HG03575 (cell line): ENCODE measurements around the gene DOCK10.

ENCODE experiments used
- ATAC-seq: cut with Tn5 transposase; IDR thresholded peaks from one replicate; pipeline ENCODE4 v1.9.1; 2021; ENCODE audit not compliant: unreplicated experiment, insufficient number of reproducible peaks, low FRiP score; ENCODE audit errors: extremely low read depth

The DOCK10 gene

GRCh38 chr2:225041851-225042799 lies at the start of gene DOCK10:
Gene DOCK10 (minus strand): TSS chr2:225042468. CDS start chr2:225042374, 94 bp downstream.
- ATAC-seq = no peak

GRCh38 chr2:225091336-225091735 lies 49.1 kb upstream of the DOCK10 start:
- ATAC-seq = no peak

- ATAC-seq = no peak
These were observed 48.5 kb upstream of the DOCK10 start for GRCh38 chr2:225090746-225091145.

GRCh38 chr2:225086915-225087314 lies 44.6 kb upstream of the DOCK10 start:
- no peak for ATAC-seq

GRCh38 chr2:225086439-225086838 lies 44.2 kb upstream of the DOCK10 start:
- ATAC-seq = no peak

- ATAC-seq = no peak
These were observed 41.0 kb upstream of the DOCK10 start for GRCh38 chr2:225083276-225083675.

GRCh38 chr2:225076125-225076524 lies 33.9 kb upstream of the DOCK10 start:
- ATAC-seq = no peak

GRCh38 chr2:225074919-225075681 lies 32.8 kb upstream of the DOCK10 start:
- ATAC-seq = no peak

- no peak for ATAC-seq
These were observed 32.1 kb upstream of the DOCK10 start for GRCh38 chr2:225074366-225074765.

GRCh38 chr2:225073198-225073597 lies 30.9 kb upstream of the DOCK10 start:
- ATAC-seq = no peak

GRCh38 chr2:225072444-225072843 lies 30.2 kb upstream of the DOCK10 start:
- ATAC-seq = no peak

- no peak for ATAC-seq
These were observed 28.5 kb upstream of the DOCK10 start for GRCh38 chr2:225070811-225071210.

GRCh38 chr2:225069966-225070365 lies 27.7 kb upstream of the DOCK10 start:
- no peak for ATAC-seq

- ATAC-seq = no peak
These were observed 27.2 kb upstream of the DOCK10 start for GRCh38 chr2:225069477-225069876.

GRCh38 chr2:225065882-225066281 lies 23.6 kb upstream of the DOCK10 start:
- no peak for ATAC-seq

- no peak for ATAC-seq
These were observed 22.7 kb upstream of the DOCK10 start for GRCh38 chr2:225064928-225065327.

GRCh38 chr2:225064362-225064761 lies 22.1 kb upstream of the DOCK10 start:
- ATAC-seq = no peak

- ATAC-seq = no peak
These were observed 14.2 kb upstream of the DOCK10 start for GRCh38 chr2:225056330-225057073.

GRCh38 chr2:225055714-225056113 lies 13.4 kb upstream of the DOCK10 start:
- ATAC-seq = no peak
